Measurements from ENCODE around the gene CXCR5. TPM values are rescaled to one million over a fixed set of nuclear protein-coding genes. Genes with fewer than 3 reads are reported as not detected.

CXCR5 gene

DNA sequence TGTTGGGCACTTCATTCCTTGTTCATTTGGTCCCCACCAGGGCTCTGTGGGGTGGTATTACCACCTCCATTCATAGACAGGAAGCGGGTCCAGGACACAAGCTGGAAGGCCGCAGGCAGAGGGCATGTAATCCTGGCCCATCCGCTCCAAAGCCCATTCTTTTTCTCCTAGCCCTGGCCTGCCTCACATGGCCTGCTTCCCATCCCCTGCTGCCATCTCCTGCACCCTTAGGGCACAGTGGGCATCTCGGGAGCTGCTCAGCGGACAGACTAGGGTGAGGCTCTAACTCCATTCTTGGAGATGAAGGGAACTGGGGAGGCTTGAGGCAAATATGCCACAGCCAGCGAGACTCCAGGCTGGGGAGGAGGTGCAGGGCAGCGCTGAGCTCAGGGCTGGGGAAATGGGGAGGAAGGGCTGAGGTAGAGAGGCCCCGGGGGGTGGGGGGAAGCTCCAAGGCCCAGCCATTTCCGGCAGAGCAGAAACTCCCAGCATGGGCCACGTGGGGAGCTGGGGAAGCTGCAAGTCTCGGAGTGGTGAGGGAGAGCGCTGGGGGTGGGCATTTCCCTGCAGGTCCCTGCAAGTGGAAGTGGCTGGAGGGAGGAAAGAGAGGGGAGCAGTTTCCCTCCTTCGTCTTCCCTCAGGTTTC lies 56.4 kb downstream of the CXCR5 start:
- Histone ChIP-seq H4K8ac (ENCODE audit: low read length) (peak overlapping the region; percentile 99), H4K91ac (ENCODE audit: low read length) (peak overlapping the region; percentile 97), H3K4ac (ENCODE audit: low read depth in 1 of 2, low read length in 2 of 2) (peak overlapping the region; percentile 22 to 91), H3K4me2 (ENCODE audit: low read length, poor library complexity, severe bottlenecking) (no peak overlapping the region), H2BK15ac (ENCODE audit: low read depth, poor library complexity, severe bottlenecking) (no peak overlapping the region), H3K79me1 (replicated peaks; ENCODE audit: low read length, poor library complexity, severe bottlenecking) (no peaks in the 10 kb centered on the region), H2BK120ac (ENCODE audit: low read depth, low read length) (peak overlapping the region; percentile 21), H2AK5ac (ENCODE audit: low read length, severe bottlenecking) (no peak overlapping the region), H2AFZ (ENCODE audit: low read depth, low read length) (peak overlapping the region; percentile 30), H3K23ac (ENCODE audit: low read length in 2 of 2) (no peak overlapping the region), H3K36me3 (ENCODE audit: control insufficient read depth in 1 of 2, insufficient read depth in 2 of 2, low read depth in 1 of 2, low read length in 2 of 2) (no peaks in the 10 kb centered on the region), H3K9me3 (ENCODE audit: control insufficient read depth, low read length) (no peaks in the 10 kb centered on the region), H3K9ac (ENCODE audit: low read length) (no peak overlapping the region), H3K14ac (ENCODE audit: low read length in 2 of 2) (peak overlapping the region in 1 of 2 experiments; percentile 45), H2BK5ac (ENCODE audit: low read depth, low read length, poor library complexity, severe bottlenecking) (no peak overlapping the region), H3K27ac (ENCODE audit: low read length, poor library complexity, severe bottlenecking) (no peak overlapping the region), H2BK12ac (ENCODE audit: low read length in 2 of 2) (peak overlapping the region; percentile 8 to 99), H3K4me1 (ENCODE audit: control insufficient read depth, insufficient read depth, low read depth, low read length) (peaks cover 15% of the 10 kb centered on the region), H3K18ac (ENCODE audit: low read depth in 1 of 2, low read length in 2 of 2) (peak overlapping the region; percentile 62 to 98), H3K27me3 (ENCODE audit: control insufficient read depth in 1 of 2, insufficient read depth in 1 of 2, low read length in 2 of 2) (peaks cover under 1 to 49% of the 10 kb centered on the region in 2 experiments), H3K4me3 (ENCODE audit: insufficient read depth in 1 of 2, low read depth in 1 of 2, low read length in 2 of 2) (no peak overlapping the region)
- 49% methylated on average over 12 of the region's 13 CpGs for WGBS
- peak; percentile 33 for DNase-seq

DNA sequence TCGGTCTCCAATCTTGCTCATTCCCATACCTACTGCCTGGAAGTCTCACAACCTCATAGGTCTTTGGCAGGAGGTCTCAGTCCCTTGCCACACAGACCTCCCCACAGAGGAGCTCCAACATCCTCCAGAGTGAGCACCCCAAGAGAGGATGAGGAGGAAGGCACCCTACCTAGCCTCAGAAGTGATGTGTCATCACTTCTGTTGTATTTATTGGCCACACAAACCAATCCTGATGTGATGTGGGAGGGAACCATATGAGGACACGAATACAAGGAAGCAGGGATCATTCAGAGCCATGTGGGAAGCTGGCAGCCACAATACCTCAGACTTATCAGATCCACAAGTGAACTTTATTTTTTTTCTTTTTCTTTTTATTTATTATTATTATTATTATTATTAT lies 63.4 kb downstream of the CXCR5 start:
- no peaks in the 10 kb centered on the region for H3K36me3 ChIP-seq (ENCODE audit: control insufficient read depth in 1 of 2, insufficient read depth in 2 of 2, low read depth in 1 of 2, low read length in 2 of 2)
- H2BK120ac ChIP-seq (ENCODE audit: low read depth, low read length), result no peak overlapping the region
- no peak overlapping the region for H3K23ac ChIP-seq (ENCODE audit: low read length in 2 of 2)
- H4K91ac ChIP-seq (ENCODE audit: low read length), result no peak overlapping the region
- H3K9me3 ChIP-seq (ENCODE audit: control insufficient read depth, low read length), result no peaks in the 10 kb centered on the region
- H2BK15ac ChIP-seq (ENCODE audit: low read depth, poor library complexity, severe bottlenecking), result no peak overlapping the region
- H2BK5ac ChIP-seq (ENCODE audit: low read depth, low read length, poor library complexity, severe bottlenecking), result no peak overlapping the region
- no peaks in the 10 kb centered on the region for H3K4me1 ChIP-seq (ENCODE audit: control insufficient read depth, insufficient read depth, low read depth, low read length)
- H3K14ac ChIP-seq (ENCODE audit: low read length in 2 of 2), result no peak overlapping the region
- no peak overlapping the region for H4K8ac ChIP-seq (ENCODE audit: low read length)
- no peak overlapping the region for H3K18ac ChIP-seq (ENCODE audit: low read depth in 1 of 2, low read length in 2 of 2)
- no peak overlapping the region for H3K27ac ChIP-seq (ENCODE audit: low read length, poor library complexity, severe bottlenecking)
- H3K27me3 ChIP-seq (ENCODE audit: control insufficient read depth in 1 of 2, insufficient read depth in 1 of 2, low read length in 2 of 2), result peaks cover 25 to 38% of the 10 kb centered on the region in 2 experiments
- H3K4me3 ChIP-seq (ENCODE audit: insufficient read depth in 1 of 2, low read depth in 1 of 2, low read length in 2 of 2), result no peak overlapping the region
- DNase-seq, result no peak
- no peak overlapping the region for H3K4me2 ChIP-seq (ENCODE audit: low read length, poor library complexity, severe bottlenecking)
- 100% methylated on average over 1 of the region's 2 CpGs for whole genome bisulfite sequencing
- no peak overlapping the region for H3K4ac ChIP-seq (ENCODE audit: low read depth in 1 of 2, low read length in 2 of 2)
- H3K9ac ChIP-seq (ENCODE audit: low read length), result no peak overlapping the region
- H2AFZ ChIP-seq (ENCODE audit: low read depth, low read length), result no peak overlapping the region
- H3K79me1 ChIP-seq (replicated peaks; ENCODE audit: low read length, poor library complexity, severe bottlenecking), result no peaks in the 10 kb centered on the region
- no peak overlapping the region for H2AK5ac ChIP-seq (ENCODE audit: low read length, severe bottlenecking)
- H2BK12ac ChIP-seq (ENCODE audit: low read length in 2 of 2), result no peak overlapping the region

Small RNA genes lying within 50 kb of the gene (small RNA-seq; reads per million reads assigned to genes)
- gene MIR4492 (ENCODE audit: low read depth) (not detected), gene RF00019 (ENCODE audit: low read depth) (not detected), gene RN7SL688P (ENCODE audit: low read depth) (not detected)

Data from mesenchymal stem cell (in vitro differentiated cells and primary cell).